D721Med (cell line): ENCODE measurements around the gene PID1.

Experiments used
- DNase-seq: peaks from one replicate; pipeline ENCODE4 v3.0.0; 2011; ENCODE audit warnings: low spot score; ENCODE audit not compliant: insufficient read length
- FAIRE-seq: peaks from 2 replicates; lab custom pipeline; 2011; peaks lifted over from hg19 to GRCh38; lab: Jason Lieb, UNC
- TF ChIP-seq, protein P1 (sequence below): IDR thresholded peaks from 2 replicates; pipeline ENCODE4 v1.5.1; 2012; ENCODE audit warnings: mild to moderate bottlenecking, control low read depth; ENCODE audit not compliant: insufficient read depth; ENCODE audit errors: missing control alignments

Gene PID1

DNA sequence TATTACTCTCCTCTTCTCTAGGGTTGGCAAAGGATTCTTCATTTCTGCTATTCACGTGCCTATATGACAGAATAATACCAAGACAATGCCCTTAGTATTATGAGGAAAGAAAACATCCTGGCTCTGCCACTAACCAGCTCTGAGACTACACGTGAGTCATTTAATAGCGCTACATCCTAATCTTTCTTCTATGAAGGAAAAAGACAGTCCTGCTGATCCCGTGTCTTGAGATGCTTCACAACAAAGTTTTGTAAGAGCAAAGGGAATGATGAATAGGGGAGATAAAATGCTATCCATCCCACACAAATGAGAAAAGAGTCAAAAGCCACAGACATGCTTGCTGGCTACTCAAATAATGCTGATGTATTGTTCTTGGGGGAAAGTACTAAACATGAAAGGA lies 152.8 kb downstream of the PID1 start:
- TF ChIP-seq, protein P1, sequence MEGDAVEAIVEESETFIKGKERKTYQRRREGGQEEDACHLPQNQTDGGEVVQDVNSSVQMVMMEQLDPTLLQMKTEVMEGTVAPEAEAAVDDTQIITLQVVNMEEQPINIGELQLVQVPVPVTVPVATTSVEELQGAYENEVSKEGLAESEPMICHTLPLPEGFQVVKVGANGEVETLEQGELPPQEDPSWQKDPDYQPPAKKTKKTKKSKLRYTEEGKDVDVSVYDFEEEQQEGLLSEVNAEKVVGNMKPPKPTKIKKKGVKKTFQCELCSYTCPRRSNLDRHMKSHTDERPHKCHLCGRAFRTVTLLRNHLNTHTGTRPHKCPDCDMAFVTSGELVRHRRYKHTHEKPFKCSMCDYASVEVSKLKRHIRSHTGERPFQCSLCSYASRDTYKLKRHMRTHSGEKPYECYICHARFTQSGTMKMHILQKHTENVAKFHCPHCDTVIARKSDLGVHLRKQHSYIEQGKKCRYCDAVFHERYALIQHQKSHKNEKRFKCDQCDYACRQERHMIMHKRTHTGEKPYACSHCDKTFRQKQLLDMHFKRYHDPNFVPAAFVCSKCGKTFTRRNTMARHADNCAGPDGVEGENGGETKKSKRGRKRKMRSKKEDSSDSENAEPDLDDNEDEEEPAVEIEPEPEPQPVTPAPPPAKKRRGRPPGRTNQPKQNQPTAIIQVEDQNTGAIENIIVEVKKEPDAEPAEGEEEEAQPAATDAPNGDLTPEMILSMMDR = no peak
- no peak for DNase-seq
- no peak for FAIRE-seq

DNA sequence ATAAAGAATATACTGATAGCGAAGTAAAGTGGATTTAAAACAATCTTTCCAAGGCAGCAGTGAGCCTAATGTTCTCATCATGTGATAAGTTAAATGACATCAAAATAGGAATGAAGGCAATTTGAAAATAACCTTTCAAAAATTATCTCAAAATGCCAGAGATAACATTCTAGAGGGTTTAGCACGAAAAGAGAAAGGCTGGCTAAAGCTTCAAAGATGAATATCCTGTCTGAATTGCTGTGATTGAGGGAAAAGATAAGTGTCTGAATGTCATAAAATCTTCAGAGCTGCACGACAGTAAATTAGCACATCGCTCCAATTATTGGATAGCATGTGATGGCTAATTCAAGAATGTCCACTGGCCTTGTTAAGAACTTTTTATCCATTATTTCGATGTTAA lies 159.3 kb downstream of the PID1 start:
- TF ChIP-seq, protein P1 = no peak
- no peak for FAIRE-seq
- no peak for DNase-seq

DNA sequence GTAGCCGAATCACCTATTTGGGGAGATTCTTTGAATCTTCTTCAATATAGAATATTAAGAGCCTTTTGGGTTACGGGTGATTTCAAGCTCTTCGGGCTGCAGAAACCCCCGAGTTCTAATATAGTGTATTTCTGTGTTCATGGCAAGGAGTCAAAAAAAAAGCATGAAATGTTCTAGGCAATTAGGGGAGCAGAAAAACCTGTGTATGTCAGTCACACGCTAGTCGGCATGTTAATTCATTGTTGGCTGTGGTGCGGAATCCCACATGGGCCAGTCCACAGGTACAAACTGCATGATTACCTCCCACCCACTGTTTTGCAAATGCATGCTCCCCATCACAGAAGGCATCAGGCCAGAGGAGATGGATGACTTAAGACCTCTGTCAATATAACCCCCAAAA lies 161.9 kb downstream of the PID1 start:
- no peak for FAIRE-seq
- no peak for DNase-seq
- TF ChIP-seq, protein P1 = no peak

DNA sequence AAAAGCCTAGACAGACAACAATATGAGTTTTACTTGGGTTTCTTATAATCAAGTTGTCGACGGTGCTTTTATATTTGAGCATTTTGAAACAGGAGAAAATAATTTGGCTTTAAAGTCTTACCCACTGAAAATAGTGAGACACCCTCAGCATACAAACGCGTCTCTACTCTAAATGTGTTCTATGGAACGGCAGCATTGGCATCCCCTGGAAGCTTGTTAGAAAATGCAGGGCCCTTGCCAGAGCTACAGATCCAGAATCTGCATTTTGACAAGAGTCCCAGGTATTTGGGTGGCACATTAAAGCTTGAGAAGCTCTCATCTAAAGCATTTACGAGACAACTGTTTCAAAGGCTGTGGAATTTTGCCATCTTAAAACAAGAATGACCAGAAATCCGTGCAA lies 163.5 kb downstream of the PID1 start:
- no peak for FAIRE-seq
- TF ChIP-seq, protein P1 = no peak

DNA sequence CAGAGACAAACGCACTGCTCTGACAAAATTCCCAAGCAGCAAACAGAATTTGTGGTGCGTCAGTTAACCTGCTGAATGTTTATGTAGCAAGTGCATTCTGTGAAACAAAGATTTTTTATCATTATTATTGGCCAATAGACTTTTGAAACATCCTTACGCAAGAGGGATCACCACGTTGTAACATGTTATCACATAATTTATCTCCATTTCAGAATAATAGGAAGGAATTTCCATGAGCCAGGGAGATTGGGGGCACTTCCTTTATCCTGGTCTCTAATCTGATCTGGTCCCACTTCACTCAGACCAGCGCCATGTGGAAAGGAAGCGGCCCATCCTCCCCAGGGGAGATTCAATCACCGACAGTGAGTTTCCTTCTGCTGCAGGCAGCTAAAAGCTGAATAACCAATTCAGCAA lies 166.1 kb downstream of the PID1 start:
- TF ChIP-seq, protein P1 = no peak
- no peak for DNase-seq
- FAIRE-seq = no peak

More for the DNA sequence above, 163.5 kb downstream of the PID1 start:
- DNase-seq = no peak

DNA sequence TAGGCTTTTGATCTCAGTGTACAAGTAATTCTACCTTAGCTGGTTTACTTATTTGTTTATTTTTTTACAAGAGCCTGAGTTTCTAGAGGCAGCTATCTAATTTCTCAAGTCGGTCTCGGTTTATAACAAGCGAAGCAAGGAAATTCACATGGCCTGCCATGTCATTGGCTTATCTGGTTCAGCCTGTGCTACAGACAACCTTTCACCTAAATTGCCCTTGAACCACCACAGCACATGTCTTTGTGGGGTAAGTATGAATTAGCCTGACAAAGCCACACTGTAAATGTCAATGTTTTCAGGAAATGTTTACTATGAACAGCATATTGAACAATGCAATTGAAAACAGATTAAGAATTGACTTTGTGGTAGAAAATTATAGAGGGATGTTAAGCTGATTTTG lies 167.1 kb downstream of the PID1 start:
- FAIRE-seq = no peak
- DNase-seq = no peak
- TF ChIP-seq, protein P1 = no peak

DNA sequence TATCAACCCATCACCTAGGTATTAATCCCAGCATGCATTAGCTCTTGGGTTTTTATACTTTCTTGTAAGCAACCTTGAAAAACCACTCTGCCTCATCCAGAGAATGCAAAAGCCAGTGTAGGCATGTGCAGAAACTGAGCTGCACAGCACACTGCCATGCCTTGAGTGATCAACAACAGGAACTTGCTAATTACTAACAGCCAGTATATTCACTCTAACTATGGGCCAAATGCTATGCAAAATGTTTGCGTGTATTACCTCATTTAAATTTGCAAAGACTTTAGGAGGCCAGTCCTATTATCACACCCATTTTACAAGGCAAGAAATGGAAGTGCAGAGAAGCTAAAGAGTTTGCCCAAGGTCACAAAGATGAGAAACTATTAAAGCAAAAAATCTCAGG lies 169.8 kb downstream of the PID1 start:
- DNase-seq (no peak), FAIRE-seq (no peak)
- TF ChIP-seq, protein P1 = no peak
